OCI-LY3 (cell line): ENCODE measurements around the gene ANXA11.
A peak's percentile ranks its signal among the peaks of the same experiment; 100 is the strongest.
"Not testable (repeated sequence)": the region's sequence is repeated elsewhere in the genome, so short reads cannot be mapped to it uniquely, and the experiment has no call there.

Experiments used
- H2AFZ ChIP-seq: fragments of 200-600, 300-600 bp; shearing (Covaris generic); 2 replicates; pipeline ENCODE4 v1.6.0; 2014; ENCODE audit warnings: antibody characterized with exemption, low read depth, low read length
- H3K27ac ChIP-seq: fragments of 200-600, 300-600 bp; sonication (generic); 2 replicates; pipeline ENCODE4 v1.5.1; 2014; ENCODE audit warnings: mild to moderate bottlenecking, low read length, moderate library complexity, mixed read lengths
- H3K27me3 ChIP-seq: fragments of 200-600, 300-600 bp; sonication (generic); 2 replicates; pipeline ENCODE4 v1.6.1; 2014; ENCODE audit warnings: low read depth, low read length, mixed read lengths
- H3K36me3 ChIP-seq: fragments of 200-600, 300-600 bp; sonication (generic); replicated peaks from 2 replicates; pipeline ENCODE3; 2014; ENCODE audit warnings: low read depth, low read length, mixed read lengths
- H3K4me1 ChIP-seq: fragments of 300-600, 200-600 bp; sonication (generic); 2 replicates; pipeline ENCODE4 v1.6.1; 2014; ENCODE audit warnings: low read length, mixed read lengths
- H3K4me2 ChIP-seq: fragments of 200-600, 300-600 bp; sonication (generic); 2 replicates; pipeline ENCODE4 v1.6.1; 2014; ENCODE audit warnings: low read length, mixed read lengths
- H3K4me3 ChIP-seq: fragments of 300-600, 200-600 bp; sonication (generic); 2 replicates; pipeline ENCODE4 v1.5.1; 2014; ENCODE audit warnings: antibody characterized with exemption, mild to moderate bottlenecking, low read length, moderate library complexity
- H3K79me2 ChIP-seq: fragments of 300-600, 200-600 bp; shearing (Covaris generic); 2 replicates; pipeline ENCODE4 v1.6.1; 2014; ENCODE audit warnings: mild to moderate bottlenecking, low read length, mixed read lengths
- H3K9ac ChIP-seq: fragments of 300-600, 200-600 bp; shearing (Covaris generic); 2 replicates; pipeline ENCODE4 v1.6.0; 2014; ENCODE audit warnings: mild to moderate bottlenecking, low read length, moderate library complexity
- H3K9me3 ChIP-seq: fragments of 200-600, 300-600 bp; shearing (Covaris generic); 2 replicates; pipeline ENCODE4 v1.6.1; 2014; ENCODE audit warnings: low read length, mixed read lengths; ENCODE audit not compliant: insufficient read depth
- H4K20me1 ChIP-seq: fragments of 200-600, 300-600 bp; sonication (generic); 2 replicates; pipeline ENCODE4 v1.6.1; 2016; ENCODE audit warnings: low read length, mixed read lengths; ENCODE audit not compliant: insufficient read depth

Gene ANXA11

GRCh38 chr10:80250399-80250798 is 45.1 kb upstream of the ANXA11 start:
- H3K27me3 ChIP-seq, H3K9ac ChIP-seq, H3K9me3 ChIP-seq, H3K36me3 ChIP-seq, H3K27ac ChIP-seq, H3K4me1 ChIP-seq, H3K4me3 ChIP-seq, H3K4me2 ChIP-seq, H3K79me2 ChIP-seq, H4K20me1 ChIP-seq, H2AFZ ChIP-seq: not testable (repeated sequence)

DNA sequence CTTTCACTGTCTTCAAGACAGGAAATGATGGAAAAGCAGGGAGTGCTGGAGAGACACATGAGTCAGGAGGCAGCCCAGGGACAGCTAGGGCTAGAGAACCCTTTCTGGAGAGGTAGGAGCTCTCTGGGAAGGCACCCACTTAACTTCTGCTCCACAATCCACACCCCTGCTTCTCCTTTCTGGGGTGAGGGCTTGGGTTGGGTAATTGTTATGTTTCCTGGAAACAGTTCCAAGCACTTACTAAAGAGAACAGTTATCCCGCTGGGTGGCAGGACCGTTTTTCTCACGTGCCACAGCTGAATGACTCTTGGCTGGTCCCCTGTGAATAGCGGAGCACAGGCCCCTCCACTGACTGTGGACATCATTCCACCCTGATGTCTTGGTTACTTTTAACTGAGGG is 44.6 kb upstream of the ANXA11 start:
- H2AFZ ChIP-seq, H3K27me3 ChIP-seq, H3K79me2 ChIP-seq, H3K4me3 ChIP-seq, H3K4me1 ChIP-seq, H4K20me1 ChIP-seq, H3K9me3 ChIP-seq, H3K9ac ChIP-seq, H3K4me2 ChIP-seq, H3K36me3 ChIP-seq, H3K27ac ChIP-seq: not testable (repeated sequence)

- H3K27ac ChIP-seq, H3K4me2 ChIP-seq, H3K36me3 ChIP-seq, H4K20me1 ChIP-seq, H3K4me3 ChIP-seq, H3K4me1 ChIP-seq, H3K79me2 ChIP-seq, H3K9ac ChIP-seq, H2AFZ ChIP-seq, H3K9me3 ChIP-seq, H3K27me3 ChIP-seq: not testable (repeated sequence)
Measured at GRCh38 chr10:80247611-80248010, 42.3 kb upstream of the ANXA11 start.

GRCh38 chr10:80244371-80244770 is 39.0 kb upstream of the ANXA11 start:
- not testable (repeated sequence) for H3K9ac ChIP-seq, H4K20me1 ChIP-seq, H3K27ac ChIP-seq, H3K4me1 ChIP-seq, H3K4me2 ChIP-seq, H2AFZ ChIP-seq, H3K9me3 ChIP-seq, H3K4me3 ChIP-seq, H3K36me3 ChIP-seq, H3K27me3 ChIP-seq, H3K79me2 ChIP-seq

GRCh38 chr10:80242341-80242740 is 37.0 kb upstream of the ANXA11 start:
- H3K9ac ChIP-seq, H4K20me1 ChIP-seq, H2AFZ ChIP-seq, H3K4me3 ChIP-seq, H3K27ac ChIP-seq, H3K79me2 ChIP-seq, H3K9me3 ChIP-seq, H3K4me1 ChIP-seq, H3K4me2 ChIP-seq, H3K36me3 ChIP-seq, H3K27me3 ChIP-seq: not testable (repeated sequence)

GRCh38 chr10:80236457-80236856 is 31.1 kb upstream of the ANXA11 start:
- not testable (repeated sequence) for H3K79me2 ChIP-seq, H3K9me3 ChIP-seq, H3K4me3 ChIP-seq, H3K4me2 ChIP-seq, H3K27ac ChIP-seq, H4K20me1 ChIP-seq, H2AFZ ChIP-seq, H3K36me3 ChIP-seq, H3K27me3 ChIP-seq, H3K9ac ChIP-seq, H3K4me1 ChIP-seq

DNA sequence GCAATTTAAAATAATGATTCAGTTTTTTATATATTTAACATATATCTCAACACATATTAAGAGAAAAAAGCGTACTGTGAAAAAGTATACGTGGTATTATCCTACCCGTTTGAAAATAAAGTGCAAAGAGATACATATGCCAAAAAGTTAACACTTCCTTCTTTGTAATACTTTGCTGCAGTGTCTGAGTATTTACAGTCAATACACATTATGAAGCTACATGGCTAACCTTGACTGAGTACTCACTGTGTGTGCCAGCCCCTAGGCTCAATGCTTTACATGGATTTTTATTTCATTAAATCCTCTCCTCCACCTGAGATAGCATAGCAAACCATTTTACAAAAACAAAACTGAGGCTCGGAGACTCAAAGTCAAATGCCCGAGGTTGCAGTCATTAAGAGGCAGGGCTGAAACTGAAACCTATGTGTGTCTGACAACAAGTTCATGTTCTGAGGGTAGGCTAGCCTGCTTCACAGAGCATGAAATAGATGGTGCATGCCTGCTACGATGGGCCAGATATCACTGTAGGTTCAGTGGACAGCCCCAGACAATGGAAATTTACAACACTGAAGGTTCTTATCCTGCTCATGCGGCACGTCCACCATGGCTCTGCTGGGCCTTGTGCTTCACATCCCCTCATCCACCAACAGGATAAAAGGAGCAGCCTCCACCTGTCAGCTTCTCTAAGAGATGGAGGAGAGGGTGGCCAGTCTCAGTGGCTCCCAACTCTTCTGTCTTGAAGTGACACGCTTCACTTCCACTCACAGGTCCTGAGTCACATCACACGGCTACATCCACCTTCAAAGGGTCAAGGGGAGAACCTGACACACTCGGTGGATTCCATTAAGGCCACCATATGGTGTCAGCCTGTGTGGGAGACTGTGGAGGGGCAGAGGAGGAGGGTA is 29.2 kb upstream of the ANXA11 start:
- H3K9ac ChIP-seq, H3K36me3 ChIP-seq, H3K27ac ChIP-seq, H3K27me3 ChIP-seq, H2AFZ ChIP-seq, H3K79me2 ChIP-seq, H3K9me3 ChIP-seq, H4K20me1 ChIP-seq, H3K4me1 ChIP-seq: not testable (repeated sequence)
- H3K4me3 ChIP-seq, result peak overlapping the region; percentile 35
- H3K4me2 ChIP-seq, result peak overlapping the region; percentile 50

DNA sequence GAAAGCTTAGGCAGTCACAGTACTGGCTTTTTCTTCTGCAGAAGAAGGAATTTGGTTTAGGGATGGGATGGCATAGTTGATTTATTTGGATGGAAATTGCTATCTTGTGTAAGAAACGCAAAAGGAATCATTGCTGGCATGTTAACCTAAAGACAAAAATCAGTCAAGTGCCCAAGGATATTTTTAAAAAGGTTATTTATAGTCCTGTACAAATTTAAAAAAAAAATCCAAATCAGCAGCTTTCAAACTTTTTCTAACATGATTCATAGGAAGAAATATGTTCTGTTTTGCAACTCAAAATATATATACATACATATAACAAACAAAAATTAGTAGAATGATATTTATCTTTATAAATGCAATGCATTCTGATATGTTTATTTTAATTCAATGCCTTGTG is 28.5 kb upstream of the ANXA11 start:
- H3K79me2 ChIP-seq, H3K27me3 ChIP-seq, H3K4me1 ChIP-seq, H3K9me3 ChIP-seq, H3K27ac ChIP-seq, H3K4me3 ChIP-seq, H3K9ac ChIP-seq, H3K36me3 ChIP-seq, H3K4me2 ChIP-seq, H4K20me1 ChIP-seq, H2AFZ ChIP-seq: not testable (repeated sequence)

- H3K4me2 ChIP-seq, H3K4me1 ChIP-seq, H3K9me3 ChIP-seq, H2AFZ ChIP-seq, H3K4me3 ChIP-seq, H4K20me1 ChIP-seq, H3K79me2 ChIP-seq, H3K27ac ChIP-seq, H3K9ac ChIP-seq, H3K36me3 ChIP-seq, H3K27me3 ChIP-seq: not testable (repeated sequence)
Measured at GRCh38 chr10:80226723-80227122, 21.4 kb upstream of the ANXA11 start.

GRCh38 chr10:80223031-80223419 is 17.7 kb upstream of the ANXA11 start:
- H4K20me1 ChIP-seq, H3K4me2 ChIP-seq, H3K27me3 ChIP-seq, H3K79me2 ChIP-seq, H3K9me3 ChIP-seq, H3K27ac ChIP-seq, H3K36me3 ChIP-seq, H3K9ac ChIP-seq, H3K4me3 ChIP-seq, H2AFZ ChIP-seq: not testable (repeated sequence)
- H3K4me1 ChIP-seq, result peaks cover 22% of the 10 kb centered on the region
